Stomach (tissue), 9 donors: ENCODE data around the gene DYNC1H1. TPM values are rescaled to one million over a fixed set of nuclear protein-coding genes. Genes with fewer than 3 reads are reported as not detected.
"Not testable (repeated sequence)": the region's sequence is repeated elsewhere in the genome, so short reads cannot be mapped to it uniquely, and the experiment has no call there.

Experiments used
- DNase-seq, 2 donors: peaks; one replicate each; pipeline versions ENCODE4 v3.0.0 to v3.0.0-alpha.2; 2013 to 2019
- H3K27ac ChIP-seq, 5 donors: fragments of 200-600 bp in 4 of 5; sonication (generic) in 4 of 5; one replicate each; pipeline ENCODE4 v1.5.1; 2013 to 2019; ENCODE audit warnings: mild to moderate bottlenecking in 1 of 5, moderate library complexity in 1 of 5
- H3K27me3 ChIP-seq, 3 donors: fragments of 200-600 bp; sonication (generic); one replicate each; pipeline ENCODE4 v1.5.1; 2017 to 2019; ENCODE audit warnings: mixed run types in 1 of 3
- H3K36me3 ChIP-seq, 4 donors: fragments of 200-600 bp; sonication (generic); 1 replicate in 3 of 4; 2 replicates in 1 of 4; pipeline ENCODE4 v1.5.1; 2016 to 2019
- H3K4me1 ChIP-seq, 4 donors: fragments of 200-600 bp; sonication (generic); one replicate each; pipeline ENCODE4 v1.5.1; 2016 to 2019
- H3K4me3 ChIP-seq, 4 donors: fragments of 200-600 bp; sonication (generic) in 3 of 4; one replicate each; pipeline ENCODE4 v1.5.1; 2016 to 2019; ENCODE audit warnings: mild to moderate bottlenecking in 1 of 4
- H3K9me3 ChIP-seq, 4 donors: fragments of 200-600 bp; sonication (generic); one replicate each; pipeline ENCODE4 v1.5.1; 2016 to 2019
- CTCF ChIP-seq, 7 experiments: fragments of 450-650 bp in 4 of 7; fragments of 200-600 bp in 3 of 7; sonication (generic) in 3 of 7; IDR thresholded peaks; one replicate each; pipeline ENCODE4 v1.5.1; 2016 to 2019; ENCODE audit warnings: antibody characterized with exemption in 7 of 7, control low read depth in 2 of 7, mild to moderate bottlenecking in 1 of 7
- EP300 ChIP-seq: sonication (generic); formaldehyde crosslinking; IDR thresholded peaks from one replicate; pipeline ENCODE4 v1.6.1; 2017; ENCODE audit warnings: antibody characterized with exemption
- POLR2A ChIP-seq, 4 donors: fragments of 450-650 bp; IDR thresholded peaks; one replicate each; pipeline ENCODE4 v1.6.1; 2016; ENCODE audit warnings: antibody characterized with exemption in 4 of 4, control low read depth in 2 of 4, mild to moderate bottlenecking in 1 of 4, moderate library complexity in 1 of 4
- POLR2AphosphoS5 ChIP-seq, 3 donors: sonication (generic); formaldehyde crosslinking; IDR thresholded peaks; one replicate each; pipeline ENCODE4 v1.6.1; 2016; ENCODE audit warnings: antibody characterized with exemption in 3 of 3
- WGBS, 5 donors: extraction: QIAGEN DNeasy Blood & Tissue Kit in 3 of 5; methylation state at CpG; one replicate each; pipeline versions ENCODE4 v1.1.5 to v1.1.7; 2013 to 2018; 5-methylcytosine and 5-hydroxymethylcytosine counted together
- intact Hi-C: fragments of 100-400 bp; cut with DNase I; formaldehyde crosslinking; loops from one replicate; pipeline ENCODE4 v1.15.1; 2023; ENCODE audit warnings: low total_unique reads
- polyA plus RNA-seq, 3 donors: library from polyadenylated mRNA; stranded (reverse); fragments of 200-250 nt; gene quantifications; one replicate each; pipeline ENCODE4 v1.2.3, GENCODE V29; 2013
- total RNA-seq, 5 donors: library from RNA; depleted of rRNA; stranded (reverse); fragments of >200 nt; gene quantifications; one replicate each; pipeline versions ENCODE4 v1.1.0 to v1.2.3, GENCODE V29; 2014 to 2016
- donor health status: healthy with polysubstance abuse.
- donor health status: Bipolar disorder and iron deficiency.
- donor health status: healthy.

The DYNC1H1 gene
- total and polyA plus RNA-seq, 8 donors, result 52.9 to 651 (median 332) TPM

GRCh38 chr14:102078831-102079699 lies 114.7 kb downstream of the DYNC1H1 start:
- Histone ChIP-seq H3K4me3 (no peak overlapping the region), H3K9me3 (no peaks in the 10 kb centered on the region), H3K27me3 (no peaks in the 10 kb centered on the region), H3K27ac (no peak overlapping the region), H3K36me3 (peaks cover 54 to 74% (median 70%) of the 10 kb centered on the region in 4 donors), H3K4me1 (peaks cover 12 to 29% (median 25%) of the 10 kb centered on the region in 4 donors)
- TF ChIP-seq EP300 (no peak), CTCF (IDR thresholded peaks at IDR 0.05) (no peak), POLR2A (IDR thresholded peaks at IDR 0.05) (no peak), POLR2AphosphoS5 (IDR thresholded peaks at IDR 0.05) (no peak)
- WGBS, 5 donors, result 91 to 94% (median 92%) methylated on average over 10 of the region's 10 CpGs
- intact Hi-C loops, result no loop called here
- no peak for DNase-seq

GRCh38 chr14:102079700-102079979 lies 115.3 kb downstream of the DYNC1H1 start:
- no peak overlapping the region for H3K4me3 ChIP-seq
- no peaks in the 10 kb centered on the region for H3K27me3 ChIP-seq
- H3K4me1 ChIP-seq, result peaks cover 17 to 35% (median 31%) of the 10 kb centered on the region in 4 donors
- intact Hi-C loops, result no loop called here
- H3K27ac ChIP-seq, result no peak overlapping the region
- H3K36me3 ChIP-seq, result peaks cover 60 to 80% (median 76%) of the 10 kb centered on the region in 4 donors
- no peak for DNase-seq
- TF ChIP-seq POLR2AphosphoS5 (IDR thresholded peaks at IDR 0.05) (no peak), POLR2A (IDR thresholded peaks at IDR 0.05) (no peak), CTCF (IDR thresholded peaks at IDR 0.05) (no peak), EP300 (no peak)
- H3K9me3 ChIP-seq, result no peaks in the 10 kb centered on the region

GRCh38 chr14:102080183-102081080 lies 116.1 kb downstream of the DYNC1H1 start:
- H3K4me1 ChIP-seq, result peaks cover 23 to 43% (median 39%) of the 10 kb centered on the region in 4 donors
- no peak for DNase-seq
- TF ChIP-seq EP300, result no peak
- no peak for TF ChIP-seq POLR2A (IDR thresholded peaks at IDR 0.05)
- TF ChIP-seq POLR2AphosphoS5 (IDR thresholded peaks at IDR 0.05), result no peak
- TF ChIP-seq CTCF (IDR thresholded peaks at IDR 0.05), result no peak
- H3K36me3 ChIP-seq, result peaks cover 67 to 88% (median 83%) of the 10 kb centered on the region in 4 donors
- H3K27me3 ChIP-seq, result no peaks in the 10 kb centered on the region
- intact Hi-C loops, result no loop called here
- H3K9me3 ChIP-seq, result no peaks in the 10 kb centered on the region
- H3K4me3 ChIP-seq, result no peak overlapping the region
- no peak overlapping the region for H3K27ac ChIP-seq
- 77 to 84% (median 78%) methylated on average over 14 of the region's 14 CpGs for WGBS, 5 donors

- Histone ChIP-seq H3K27me3 (no peaks in the 10 kb centered on the region), H3K4me3 (peak overlapping the region in 1 of 4 donors; percentile 71), H3K27ac (no peak overlapping the region), H3K36me3 (peaks cover 68 to 91% (median 87%) of the 10 kb centered on the region in 4 donors), H3K4me1 (peaks cover 27 to 49% (median 43%) of the 10 kb centered on the region in 4 donors), H3K9me3 (no peaks in the 10 kb centered on the region)
- intact Hi-C loops, result no loop called here
- DNase-seq, result no peak
- WGBS, 5 donors, result 82 to 85% (median 85%) methylated on average over 7 of the region's 7 CpGs
- TF ChIP-seq POLR2A (IDR thresholded peaks at IDR 0.05), result no peak
- TF ChIP-seq CTCF (IDR thresholded peaks at IDR 0.05), result no peak
- no peak for TF ChIP-seq EP300
- no peak for TF ChIP-seq POLR2AphosphoS5 (IDR thresholded peaks at IDR 0.05)
These were observed 117.1 kb downstream of the DYNC1H1 start for GRCh38 chr14:102081231-102082080.

GRCh38 chr14:102084522-102084921 lies 120.1 kb downstream of the DYNC1H1 start:
- Histone ChIP-seq H3K36me3 (peaks cover 58 to 63% (median 62%) of the 10 kb centered on the region in 4 donors), H3K4me3 (peak overlapping the region in 2 of 4 donors; percentile 71 to 73), H3K27ac (peak overlapping the region in 1 of 5 donors; percentile 100), H3K4me1 (peaks cover 40 to 62% (median 57%) of the 10 kb centered on the region in 4 donors)
- H3K9me3 ChIP-seq, intact Hi-C loops, H3K27me3 ChIP-seq, DNase-seq: not testable (repeated sequence)
- WGBS, 5 donors, result 41 to 67% (median 59%) methylated on average over 5 of the region's 5 CpGs
